ENCODE measurements around the gene JAKMIP3. TPM values are rescaled to one million over a fixed set of nuclear protein-coding genes. Genes with fewer than 3 reads are reported as not detected.

JAKMIP3 gene
- total RNA-seq, 1 donor from 2014 or later = 0.64 TPM

- DNase-seq (ENCODE audit: extremely low spot score, unreplicated experiment) = no peak
- no peak for TF ChIP-seq CTCF (IDR thresholded peaks at IDR 0.05)
- peaks cover 10% of the 10 kb centered on the region for H3K9me3 Mint-ChIP-seq (ENCODE audit: unreplicated experiment)
- H3K27ac Mint-ChIP-seq (ENCODE audit: unreplicated experiment) = no peak overlapping the region
- peaks cover 13% of the 10 kb centered on the region for H3K27me3 Mint-ChIP-seq (ENCODE audit: unreplicated experiment)
- H3K36me3 Mint-ChIP-seq (ENCODE audit: unreplicated experiment) = no peaks in the 10 kb centered on the region
- H3K4me3 Mint-ChIP-seq (ENCODE audit: unreplicated experiment) = no peak overlapping the region
- no peaks in the 10 kb centered on the region for H3K4me1 Mint-ChIP-seq (ENCODE audit: unreplicated experiment)
These were observed 15.6 kb upstream of the JAKMIP3 start for GRCh38 chr10:132050191-132050590.

- Mint-ChIP-seq H3K27me3 (ENCODE audit: unreplicated experiment) (peaks cover 9% of the 10 kb centered on the region), H3K4me1 (ENCODE audit: unreplicated experiment) (no peaks in the 10 kb centered on the region), H3K36me3 (ENCODE audit: unreplicated experiment) (no peaks in the 10 kb centered on the region), H3K9me3 (ENCODE audit: unreplicated experiment) (peaks cover 10% of the 10 kb centered on the region), H3K4me3 (ENCODE audit: unreplicated experiment) (no peak overlapping the region), H3K27ac (ENCODE audit: unreplicated experiment) (no peak overlapping the region)
- no peak for DNase-seq (ENCODE audit: extremely low spot score, unreplicated experiment)
- TF ChIP-seq CTCF (IDR thresholded peaks at IDR 0.05) = no peak
These were observed 13.6 kb upstream of the JAKMIP3 start for GRCh38 chr10:132052124-132052523.

GRCh38 chr10:132054564-132054963 lies 11.2 kb upstream of the JAKMIP3 start:
- H3K27me3 Mint-ChIP-seq (ENCODE audit: unreplicated experiment) = peaks cover 6% of the 10 kb centered on the region

GRCh38 chr10:132055616-132056015 lies 10.1 kb upstream of the JAKMIP3 start:
- TF ChIP-seq CTCF (IDR thresholded peaks at IDR 0.05) = no peak
- Mint-ChIP-seq H3K4me3 (ENCODE audit: unreplicated experiment) (no peak overlapping the region), H3K27ac (ENCODE audit: unreplicated experiment) (no peak overlapping the region), H3K36me3 (ENCODE audit: unreplicated experiment) (no peaks in the 10 kb centered on the region), H3K27me3 (ENCODE audit: unreplicated experiment) (peaks cover 8% of the 10 kb centered on the region), H3K4me1 (ENCODE audit: unreplicated experiment) (no peaks in the 10 kb centered on the region), H3K9me3 (ENCODE audit: unreplicated experiment) (peaks cover 12% of the 10 kb centered on the region)
- no peak for DNase-seq (ENCODE audit: extremely low spot score, unreplicated experiment)

More at GRCh38 chr10:132054564-132054963, 11.2 kb upstream of the JAKMIP3 start:
- no peak overlapping the region for H3K4me3 Mint-ChIP-seq (ENCODE audit: unreplicated experiment)
- no peaks in the 10 kb centered on the region for H3K4me1 Mint-ChIP-seq (ENCODE audit: unreplicated experiment)
- H3K36me3 Mint-ChIP-seq (ENCODE audit: unreplicated experiment) = no peaks in the 10 kb centered on the region
- H3K9me3 Mint-ChIP-seq (ENCODE audit: unreplicated experiment) = peaks cover 12% of the 10 kb centered on the region
- DNase-seq (ENCODE audit: extremely low spot score, unreplicated experiment) = no peak
- TF ChIP-seq CTCF (IDR thresholded peaks at IDR 0.05) = no peak
- H3K27ac Mint-ChIP-seq (ENCODE audit: unreplicated experiment) = no peak overlapping the region

GRCh38 chr10:132056663-132057062 lies 9.1 kb upstream of the JAKMIP3 start:
- H3K27me3 Mint-ChIP-seq (ENCODE audit: unreplicated experiment) = peaks cover 12% of the 10 kb centered on the region
- H3K4me1 Mint-ChIP-seq (ENCODE audit: unreplicated experiment) = no peaks in the 10 kb centered on the region
- H3K4me3 Mint-ChIP-seq (ENCODE audit: unreplicated experiment) = no peak overlapping the region
- peaks cover 12% of the 10 kb centered on the region for H3K9me3 Mint-ChIP-seq (ENCODE audit: unreplicated experiment)
- H3K27ac Mint-ChIP-seq (ENCODE audit: unreplicated experiment) = no peak overlapping the region
- TF ChIP-seq CTCF (IDR thresholded peaks at IDR 0.05) = no peak
- no peak for DNase-seq (ENCODE audit: extremely low spot score, unreplicated experiment)
- H3K36me3 Mint-ChIP-seq (ENCODE audit: unreplicated experiment) = no peaks in the 10 kb centered on the region

Measured in osteocyte (in vitro differentiated cells).